HG03139 (cell line): ENCODE data around the gene DHX35.
A peak's percentile ranks its signal among the peaks of the same experiment; 100 is the strongest.

ENCODE experiments used
- ATAC-seq: cut with Tn5 transposase; IDR thresholded peaks from one replicate; pipeline ENCODE4 v1.9.1; 2021; ENCODE audit not compliant: unreplicated experiment

The DHX35 gene, protein sequence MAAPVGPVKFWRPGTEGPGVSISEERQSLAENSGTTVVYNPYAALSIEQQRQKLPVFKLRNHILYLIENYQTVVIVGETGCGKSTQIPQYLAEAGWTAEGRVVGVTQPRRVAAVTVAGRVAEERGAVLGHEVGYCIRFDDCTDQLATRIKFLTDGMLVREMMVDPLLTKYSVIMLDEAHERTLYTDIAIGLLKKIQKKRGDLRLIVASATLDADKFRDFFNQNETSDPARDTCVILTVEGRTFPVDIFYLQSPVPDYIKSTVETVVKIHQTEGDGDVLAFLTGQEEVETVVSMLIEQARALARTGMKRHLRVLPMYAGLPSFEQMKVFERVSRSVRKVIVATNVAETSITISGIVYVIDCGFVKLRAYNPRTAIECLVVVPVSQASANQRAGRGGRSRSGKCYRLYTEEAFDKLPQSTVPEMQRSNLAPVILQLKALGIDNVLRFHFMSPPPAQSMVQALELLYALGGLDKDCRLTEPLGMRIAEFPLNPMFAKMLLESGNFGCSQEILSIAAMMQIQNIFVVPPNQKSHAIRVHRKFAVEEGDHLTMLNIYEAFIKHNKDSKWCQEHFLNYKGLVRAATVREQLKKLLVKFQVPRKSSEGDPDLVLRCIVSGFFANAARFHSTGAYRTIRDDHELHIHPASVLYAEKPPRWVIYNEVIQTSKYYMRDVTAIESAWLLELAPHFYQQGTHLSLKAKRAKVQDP

DNA sequence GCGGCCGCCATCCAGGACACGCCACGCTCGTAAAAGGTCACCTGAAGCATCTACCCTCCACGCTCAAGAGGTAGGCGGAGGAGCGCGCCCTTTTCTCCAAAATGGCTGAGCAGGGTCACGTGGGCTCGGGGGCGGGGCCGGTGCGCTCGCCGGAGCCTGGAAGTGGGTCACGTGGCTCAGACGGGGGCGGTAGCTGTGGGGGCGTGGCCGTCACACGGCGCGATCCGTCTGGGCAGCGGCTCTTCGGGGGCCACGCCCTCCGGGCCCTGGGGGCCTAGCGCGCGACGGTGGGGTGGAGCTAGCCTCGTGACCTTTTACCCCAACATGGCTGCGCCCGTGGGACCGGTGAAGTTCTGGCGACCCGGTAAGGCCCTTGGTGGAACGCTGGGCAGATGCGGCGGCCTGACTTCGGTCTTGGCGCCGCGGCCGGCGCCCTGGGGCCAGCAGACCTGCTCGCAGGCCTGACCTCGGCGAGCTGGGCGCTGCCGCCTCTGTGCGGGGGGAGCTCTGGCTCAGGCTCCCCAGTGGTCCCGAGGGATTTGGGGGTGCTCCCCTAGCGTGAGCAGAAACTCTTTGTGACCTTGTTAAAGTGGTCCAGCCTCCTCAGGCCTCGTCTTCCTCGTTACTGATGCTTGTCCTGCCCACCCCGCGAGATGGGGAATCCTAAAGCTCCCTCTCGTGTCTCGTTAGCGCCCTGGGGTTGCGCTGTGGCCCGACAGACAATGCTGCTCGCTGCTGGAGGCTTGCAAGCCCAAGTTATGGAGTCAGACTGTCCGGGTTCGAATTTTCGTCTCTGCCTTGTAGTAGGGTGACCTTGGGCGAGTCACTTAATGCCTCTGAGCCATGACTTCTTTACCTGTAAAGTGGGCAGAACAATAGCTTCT, at the start of gene DHX35:
Gene DHX35, plus strand, starts transcription at position 301 of the 884 bp plus-strand sequence. Its CDS starts 24 bp downstream, at position 325.
- peak; percentile 97 for ATAC-seq

DNA sequence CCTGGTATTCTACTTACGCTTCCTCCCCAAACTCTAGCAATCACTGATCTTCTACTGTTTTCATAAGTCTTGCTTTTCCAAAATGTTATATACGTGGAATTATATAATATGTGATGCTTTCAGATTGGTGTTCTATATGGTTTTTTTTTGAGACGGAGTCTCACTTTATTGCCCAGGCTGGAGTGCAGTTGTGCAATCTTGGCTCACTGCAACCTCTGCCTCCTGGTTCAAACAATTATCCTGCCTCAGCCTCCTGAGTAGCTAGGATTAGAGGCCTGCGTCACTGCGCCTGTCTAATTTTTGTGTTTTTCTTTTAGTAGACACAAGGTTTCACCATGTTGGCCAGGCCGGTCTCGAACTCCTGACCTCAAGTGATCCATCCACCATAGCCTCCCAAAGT, 46.8 kb upstream of the DHX35 start:
- ATAC-seq, result no peak

DNA sequence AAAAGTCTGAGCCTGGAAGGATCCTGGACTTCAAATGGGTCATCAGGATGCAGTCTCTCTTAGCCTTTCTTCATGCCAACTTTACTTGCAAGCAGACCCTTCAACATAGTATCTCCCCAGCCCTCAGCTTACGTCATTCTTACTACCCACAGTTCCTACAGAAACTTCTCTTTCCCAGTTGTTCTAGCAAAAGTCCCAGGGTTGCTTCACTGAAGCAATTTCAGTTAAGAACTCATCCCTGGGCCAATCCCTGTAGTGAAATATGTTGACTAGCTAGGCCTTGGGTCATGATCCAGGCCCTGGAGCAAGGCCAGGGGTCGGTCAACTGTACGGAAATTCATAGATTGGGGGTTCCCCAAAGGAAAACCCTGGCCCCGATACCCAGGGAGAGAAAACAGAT, 44.5 kb upstream of the DHX35 start:
- ATAC-seq, result no peak

DNA sequence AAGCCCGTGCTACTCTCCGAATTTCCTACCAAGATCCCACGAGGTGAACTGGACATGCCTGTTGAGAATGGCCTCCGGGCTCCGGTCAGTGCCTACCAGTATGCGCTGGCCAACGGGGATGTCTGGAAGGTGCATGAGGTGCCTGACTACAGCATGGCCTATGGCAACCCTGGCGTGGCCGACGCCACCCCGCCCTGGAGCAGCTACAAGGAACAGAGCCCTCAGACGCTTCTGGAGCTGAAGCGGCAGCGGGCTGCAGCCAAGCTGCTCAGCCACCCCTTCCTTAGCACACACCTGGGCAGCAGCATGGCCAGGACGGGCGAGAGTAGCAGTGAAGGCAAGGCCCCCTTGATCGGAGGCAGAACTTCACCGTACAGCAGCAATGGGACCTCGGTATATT, 44.0 kb upstream of the DHX35 start:
- no peak for ATAC-seq

DNA sequence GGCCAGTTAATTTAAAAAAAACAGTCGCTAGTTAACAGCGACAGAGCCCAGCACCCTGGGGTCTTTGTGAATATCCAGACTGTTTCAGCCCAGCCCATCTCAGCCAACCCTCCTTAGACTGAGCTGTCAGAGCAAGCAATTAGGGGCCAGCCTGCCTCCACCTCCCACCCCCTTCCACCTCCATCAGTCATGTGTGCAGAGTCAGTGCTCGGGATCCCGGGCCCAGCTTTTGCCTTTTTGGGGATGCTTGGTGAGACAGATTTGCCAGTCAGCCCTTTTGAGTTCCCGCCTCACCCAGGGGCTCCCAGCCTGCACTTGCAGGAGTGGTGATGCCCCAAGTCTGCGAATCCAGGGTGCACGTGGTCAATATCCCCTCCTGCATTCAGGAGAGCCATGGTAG, 42.5 kb upstream of the DHX35 start:
- no peak for ATAC-seq

DNA sequence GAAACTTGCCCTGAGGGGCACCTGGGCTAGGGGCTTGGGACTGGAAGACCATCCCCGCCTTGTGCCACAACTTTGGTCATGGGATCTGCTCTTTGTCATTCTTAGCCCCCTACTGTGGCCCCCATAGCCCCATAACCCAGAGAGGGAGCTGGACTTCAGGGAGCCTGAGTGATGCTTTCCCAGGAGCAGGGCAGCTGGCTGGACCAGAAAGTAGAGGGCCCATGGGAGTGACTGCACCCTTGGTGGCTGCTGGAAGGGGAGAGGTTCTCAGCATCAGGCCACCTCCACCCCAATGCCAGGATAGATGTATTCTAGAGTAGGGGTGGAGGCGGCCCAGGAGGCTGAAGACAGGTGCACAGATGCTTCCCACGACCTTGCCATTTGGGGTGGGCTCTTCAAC, 41.7 kb upstream of the DHX35 start:
- ATAC-seq, result no peak

DNA sequence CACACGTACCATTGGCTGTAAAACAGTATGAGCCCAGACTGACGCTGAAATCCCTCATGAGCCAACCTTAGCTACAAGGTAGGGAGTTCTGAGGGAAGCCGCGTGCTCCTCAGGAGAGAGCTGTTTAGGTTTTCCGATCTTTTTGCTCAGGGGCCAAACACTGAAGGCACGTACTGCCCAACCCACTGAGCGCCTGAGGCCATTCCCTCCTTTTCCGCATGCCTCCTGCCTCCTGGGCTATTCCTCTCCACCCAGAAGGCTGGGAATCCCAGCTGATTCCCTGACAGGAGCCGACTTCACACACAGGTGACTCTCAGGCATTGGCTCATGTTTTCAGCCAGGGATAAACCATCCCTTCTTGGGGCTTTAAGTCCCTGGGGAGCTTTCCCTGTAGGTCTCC, 41.3 kb upstream of the DHX35 start:
- ATAC-seq, result no peak

DNA sequence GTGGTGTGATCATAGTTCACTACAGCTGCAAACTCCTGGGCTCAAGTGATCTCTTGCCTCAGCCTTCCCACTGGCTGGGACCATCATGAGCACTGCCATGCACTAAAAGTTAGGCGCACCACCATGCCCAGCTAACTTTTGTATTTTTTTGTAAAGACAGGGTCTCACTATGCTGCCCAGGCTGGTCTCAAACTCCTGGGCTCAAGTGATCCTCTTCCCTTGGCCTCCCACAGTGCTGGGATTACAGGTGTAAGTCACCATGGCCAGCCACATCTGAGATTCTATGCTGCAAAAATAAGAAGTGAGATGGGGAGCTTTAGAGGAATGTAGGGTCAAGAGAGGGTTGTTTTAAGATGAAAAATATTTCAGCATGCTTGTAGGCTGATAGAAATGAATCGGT, 37.4 kb upstream of the DHX35 start:
- ATAC-seq, result no peak

DNA sequence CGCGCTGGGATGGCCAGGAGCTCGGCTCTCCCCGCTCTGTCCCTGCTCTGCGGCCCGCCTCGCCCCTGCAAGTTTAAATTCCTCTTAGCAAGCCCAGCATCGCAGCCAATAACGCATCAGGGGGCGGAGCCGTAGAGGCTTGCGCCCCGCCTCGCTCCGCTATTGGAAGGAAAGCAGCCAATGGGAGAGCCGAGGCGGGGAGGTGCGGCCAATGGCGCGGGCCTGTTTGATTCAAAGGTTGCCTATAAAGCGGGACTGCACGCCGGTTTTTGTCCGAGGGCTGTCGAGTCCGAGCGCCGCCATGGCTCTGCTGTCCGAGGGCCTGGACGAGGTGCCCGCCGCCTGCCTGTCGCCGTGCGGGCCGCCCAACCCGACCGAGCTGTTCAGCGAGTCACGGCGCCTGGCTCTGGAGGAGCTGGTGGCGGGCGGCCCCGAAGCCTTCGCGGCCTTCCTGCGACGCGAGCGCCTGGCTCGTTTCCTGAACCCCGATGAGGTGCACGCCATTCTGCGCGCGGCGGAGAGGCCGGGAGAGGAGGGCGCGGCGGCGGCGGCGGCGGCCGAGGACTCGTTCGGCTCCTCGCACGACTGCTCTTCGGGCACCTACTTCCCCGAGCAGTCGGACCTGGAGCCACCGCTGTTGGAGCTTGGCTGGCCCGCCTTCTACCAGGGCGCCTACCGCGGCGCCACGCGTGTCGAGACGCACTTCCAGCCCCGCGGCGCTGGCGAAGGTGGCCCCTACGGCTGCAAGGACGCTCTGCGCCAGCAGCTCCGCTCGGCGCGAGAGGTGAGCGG, 35.8 kb upstream of the DHX35 start, which contains the start of gene FAM83D:
Gene FAM83D, plus strand, starts transcription at position 276 of the 792 bp plus-strand sequence. Its CDS starts 26 bp downstream, at position 302.
- peak; percentile 92 for ATAC-seq

DNA sequence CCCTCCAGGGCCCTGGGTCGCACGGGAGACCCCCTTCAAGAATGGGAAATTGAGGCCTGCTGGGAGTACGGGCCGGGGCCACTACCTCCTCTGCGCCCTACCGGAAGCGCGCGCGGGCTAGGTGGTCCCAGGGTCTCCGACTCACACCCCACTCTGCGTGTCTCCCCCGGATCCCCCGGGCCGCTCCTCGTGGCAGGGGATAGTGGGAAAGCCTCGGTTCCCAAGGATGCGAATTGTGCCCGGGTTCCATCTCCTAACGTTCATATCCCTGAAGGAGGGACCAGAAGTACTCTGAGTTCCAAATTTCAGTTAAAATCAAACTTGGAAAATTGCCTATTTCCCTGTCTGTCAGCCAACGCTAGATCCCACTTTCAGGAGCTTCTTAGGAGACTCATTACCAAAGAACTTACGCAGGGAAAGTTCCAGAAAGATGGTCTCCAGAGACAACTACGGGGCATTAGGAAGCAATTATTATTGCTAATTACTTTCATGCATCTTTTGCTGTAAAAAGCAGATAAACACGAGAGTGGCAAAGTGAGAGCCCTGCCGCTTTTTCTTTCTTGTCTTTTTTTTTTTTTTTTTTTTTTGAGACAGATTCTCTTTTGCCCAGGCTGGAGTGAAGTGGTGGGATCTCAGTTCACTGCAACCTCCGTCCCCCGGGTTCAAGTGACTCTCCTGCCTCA, 35.1 kb upstream of the DHX35 start:
- peak; percentile 4 for ATAC-seq

DNA sequence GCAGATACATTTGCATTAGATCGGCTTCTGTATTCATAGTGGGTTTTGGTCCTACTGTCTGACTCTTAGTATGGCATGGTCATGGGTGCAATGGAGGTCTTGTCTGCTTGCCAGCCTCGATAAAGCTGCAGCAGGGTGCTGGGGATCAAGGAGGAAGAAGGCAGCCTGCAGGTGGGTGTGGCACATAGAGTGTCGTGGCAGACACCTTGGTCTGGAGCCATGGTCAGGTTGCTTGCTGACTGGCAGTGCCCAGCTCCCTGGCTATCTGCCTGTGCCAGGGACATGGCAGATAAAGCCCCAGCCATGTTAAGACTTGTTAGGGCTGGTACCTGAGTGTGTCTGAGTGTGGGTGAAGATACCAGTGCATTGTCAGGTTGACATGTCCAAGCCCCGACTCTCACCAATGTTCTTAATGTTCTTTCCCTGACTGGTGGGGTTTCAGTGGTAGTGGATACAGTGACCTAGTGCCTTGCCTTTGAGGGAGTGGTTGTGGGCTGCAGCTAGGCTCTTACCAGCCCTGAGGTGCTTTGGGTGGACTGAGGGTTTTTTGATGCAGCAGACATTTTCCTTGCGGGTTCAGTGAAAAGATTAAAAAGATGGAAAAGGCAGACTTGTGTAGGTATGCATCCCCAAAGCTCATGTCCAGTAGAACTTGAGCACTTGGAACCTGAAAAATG, 34.1 kb upstream of the DHX35 start:
- ATAC-seq, result no peak

DNA sequence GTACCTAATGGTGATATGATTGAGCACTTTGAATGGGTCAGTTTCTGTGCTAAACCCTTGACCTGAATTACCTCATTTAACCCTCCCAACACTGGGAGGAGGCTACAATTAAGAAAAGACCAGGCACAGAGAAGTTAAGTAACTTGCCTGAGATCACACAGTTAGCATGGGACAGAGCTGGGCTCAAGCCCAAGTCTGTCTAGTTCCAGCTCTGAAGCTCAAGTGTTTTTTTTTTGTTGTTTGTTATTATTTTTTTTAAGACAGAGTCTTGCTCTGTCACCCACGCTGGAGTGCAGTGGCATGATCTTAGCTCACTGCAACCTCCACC, 31.9 kb upstream of the DHX35 start:
- no peak for ATAC-seq

DNA sequence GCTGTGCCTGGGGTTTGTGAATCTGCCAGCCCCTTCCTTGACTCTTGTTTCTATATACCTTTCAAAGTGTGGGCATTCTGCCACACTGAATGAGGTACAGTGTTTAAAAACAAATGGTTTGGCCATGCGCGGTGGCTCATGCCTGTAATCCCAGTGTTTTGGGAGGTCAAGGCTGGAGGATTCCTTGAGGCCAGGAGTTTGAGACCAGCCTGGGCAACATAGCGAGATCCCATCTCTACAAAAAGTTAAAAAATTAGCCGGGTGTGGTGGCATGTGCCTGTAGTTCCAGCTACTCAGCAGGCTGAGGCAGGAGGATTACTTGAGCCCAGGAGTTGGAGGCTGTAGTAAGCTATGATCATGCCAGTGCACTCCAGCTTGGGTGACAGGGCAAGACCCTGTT, 30.2 kb upstream of the DHX35 start:
- no peak for ATAC-seq

DNA sequence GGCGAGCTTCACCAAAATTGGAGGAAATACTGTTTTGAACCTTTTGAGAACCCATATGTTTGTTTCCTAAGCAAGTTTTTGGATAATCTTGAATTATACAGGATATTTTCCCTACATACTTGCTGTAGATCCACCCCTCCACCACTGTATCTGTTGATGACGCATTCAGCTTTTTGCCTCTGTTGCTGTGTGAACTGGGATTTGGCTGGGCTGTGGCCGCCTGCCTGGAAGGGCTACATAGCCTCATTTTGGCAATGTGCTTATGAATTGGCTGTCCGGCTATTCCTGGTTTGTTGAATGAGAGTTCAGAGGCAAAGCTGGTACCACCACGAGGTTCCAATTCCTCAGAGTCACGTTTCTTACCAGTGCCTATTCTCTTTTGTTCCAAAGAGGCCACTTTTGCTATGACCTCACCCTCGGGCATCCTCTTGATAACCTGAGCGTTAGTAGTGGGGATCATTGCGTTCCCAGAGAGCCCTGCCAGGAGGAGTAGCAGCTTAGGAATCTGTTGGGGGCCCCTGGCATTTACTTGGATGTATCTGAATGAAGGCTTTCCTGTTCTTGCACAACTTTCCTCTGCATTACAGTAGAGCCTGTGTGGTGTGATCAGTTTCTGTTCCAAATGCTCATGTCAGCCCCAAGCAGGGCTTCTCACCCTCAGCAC, 29.6 kb upstream of the DHX35 start:
- ATAC-seq, result no peak

DNA sequence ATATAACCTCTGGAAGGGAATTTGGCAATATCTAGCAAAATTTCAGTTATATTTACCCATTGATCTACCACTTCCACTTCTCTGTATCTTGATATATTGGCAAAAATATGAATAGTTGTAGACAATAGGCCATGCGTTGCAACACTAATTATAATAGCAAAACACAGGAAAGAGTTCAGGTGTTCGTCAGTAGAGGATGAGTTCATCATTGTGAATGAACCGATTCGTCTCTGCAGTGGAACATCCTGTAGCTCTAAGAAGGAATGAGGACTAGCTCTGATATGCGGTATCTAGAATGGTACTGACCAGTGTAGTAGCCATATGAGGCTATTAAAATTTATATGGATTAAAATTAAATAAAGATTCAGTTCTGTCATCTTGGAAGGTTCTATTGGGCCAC, 27.6 kb upstream of the DHX35 start:
- no peak for ATAC-seq

DNA sequence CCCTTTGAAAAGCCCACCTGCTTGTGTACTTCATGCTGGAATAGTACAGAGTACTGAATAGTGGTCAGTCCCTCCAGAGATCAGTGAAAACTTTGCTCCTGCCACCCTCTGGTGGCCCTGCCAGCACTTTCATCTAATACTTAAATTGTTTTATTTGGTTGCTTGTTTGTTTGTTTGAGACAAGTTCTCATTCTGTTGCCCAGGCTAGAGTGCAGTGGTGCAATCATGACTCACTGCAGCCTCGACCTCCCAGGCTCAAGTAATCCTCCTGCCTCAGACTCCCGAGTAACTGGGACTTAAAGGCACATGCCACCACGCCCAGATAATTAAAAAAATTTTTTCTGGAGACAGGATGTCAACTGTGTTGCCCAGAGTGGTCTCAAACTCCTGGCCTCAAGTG, 26.9 kb upstream of the DHX35 start:
- no peak for ATAC-seq

DNA sequence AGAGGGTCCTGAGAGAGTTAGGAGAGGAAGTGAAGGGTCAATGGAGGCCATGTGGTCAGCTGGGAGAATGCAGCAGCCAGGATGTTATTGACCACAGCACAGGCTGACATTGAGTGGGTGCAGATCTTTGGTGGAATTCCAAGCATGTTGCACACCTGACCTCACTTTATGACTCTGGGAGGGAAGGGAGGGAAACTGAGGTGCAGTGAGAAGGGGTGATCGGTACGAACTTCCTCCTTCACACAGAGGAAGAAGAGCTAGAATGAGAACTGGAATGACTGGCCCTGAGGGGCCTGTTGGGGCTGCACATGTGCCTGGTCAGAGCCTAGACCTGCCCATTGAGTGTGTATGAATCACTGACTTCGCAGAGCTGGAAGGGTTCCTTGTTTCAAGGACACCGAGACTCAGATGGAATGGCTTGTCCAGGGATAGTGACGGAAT, 26.2 kb upstream of the DHX35 start:
- no peak for ATAC-seq

DNA sequence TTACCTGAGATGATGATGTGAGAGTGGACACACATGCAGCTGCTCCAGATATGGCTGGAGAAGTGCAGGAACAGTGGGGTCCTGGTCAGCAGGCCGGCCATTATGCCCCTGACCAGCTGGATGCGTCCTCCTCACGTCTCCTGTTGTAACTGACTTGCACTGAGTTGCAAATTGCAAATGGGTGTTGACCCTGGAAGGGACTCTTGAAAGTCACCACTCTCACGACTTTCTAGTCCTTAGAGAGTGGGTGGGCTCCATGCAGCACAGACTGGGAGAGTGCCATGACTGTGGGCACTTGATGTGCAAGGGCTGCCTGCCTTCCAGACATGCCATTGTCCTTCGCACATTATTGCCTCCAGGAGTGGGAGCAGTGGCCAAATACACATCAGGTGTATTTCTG, 25.1 kb upstream of the DHX35 start:
- no peak for ATAC-seq

DNA sequence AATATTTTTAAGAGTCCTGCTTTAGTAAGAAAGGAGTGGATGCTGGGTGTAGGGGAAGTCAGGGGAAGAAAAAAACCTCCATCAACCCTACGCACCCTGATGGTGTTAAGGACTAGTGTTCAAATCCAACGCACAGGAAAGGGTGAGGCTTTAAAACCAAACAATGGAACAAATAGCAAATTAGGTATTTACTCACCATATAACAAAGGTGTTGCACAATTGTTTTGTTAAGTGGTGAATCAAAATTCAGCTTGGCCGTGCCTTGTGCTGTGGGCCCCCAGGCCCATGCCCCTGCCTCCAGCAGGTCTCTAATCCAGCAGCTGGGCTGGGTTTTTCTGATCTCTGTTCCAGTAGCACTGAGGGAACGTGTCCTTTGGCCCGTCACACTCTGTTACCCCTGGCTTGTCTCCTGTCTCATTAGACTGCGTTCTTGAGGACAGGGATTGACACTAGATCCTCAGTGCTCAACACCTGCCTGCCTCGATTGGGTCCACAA, 24.1 kb upstream of the DHX35 start:
- ATAC-seq, result no peak
